ENCODE results near the gene ASIC5.

- TF ChIP-seq CTCF (IDR thresholded peaks at IDR 0.05) (no peak), REST (IDR thresholded peaks at IDR 0.05; ENCODE audit: insufficient read depth in 1 of 2, low read depth in 2 of 2, low read length in 1 of 2) (no peak), POLR2AphosphoS5 (IDR thresholded peaks at IDR 0.05; ENCODE audit: low read depth, low read length) (no peak), SIN3A (IDR thresholded peaks at IDR 0.05; ENCODE audit: borderline replicate concordance, insufficient read depth, low read depth, low read length) (no peak)
Measured at GRCh38 chr4:155853189-155853588, 12.9 kb downstream of the ASIC5 start.
